GM19397 (cell line): ENCODE results near the gene DHPS.

Experiments
- ATAC-seq: cut with Tn5 transposase; IDR thresholded peaks from one replicate; pipeline ENCODE4 v1.9.1; 2021; ENCODE audit warnings: mild to moderate bottlenecking, moderate library complexity; ENCODE audit not compliant: unreplicated experiment

Gene DHPS

GRCh38 chr19:12675940-12676339, 5.7 kb downstream of the DHPS start:
- ATAC-seq, result no peak

- no peak for ATAC-seq
Measured at GRCh38 chr19:12675399-12675798, 6.3 kb downstream of the DHPS start.

DNA sequence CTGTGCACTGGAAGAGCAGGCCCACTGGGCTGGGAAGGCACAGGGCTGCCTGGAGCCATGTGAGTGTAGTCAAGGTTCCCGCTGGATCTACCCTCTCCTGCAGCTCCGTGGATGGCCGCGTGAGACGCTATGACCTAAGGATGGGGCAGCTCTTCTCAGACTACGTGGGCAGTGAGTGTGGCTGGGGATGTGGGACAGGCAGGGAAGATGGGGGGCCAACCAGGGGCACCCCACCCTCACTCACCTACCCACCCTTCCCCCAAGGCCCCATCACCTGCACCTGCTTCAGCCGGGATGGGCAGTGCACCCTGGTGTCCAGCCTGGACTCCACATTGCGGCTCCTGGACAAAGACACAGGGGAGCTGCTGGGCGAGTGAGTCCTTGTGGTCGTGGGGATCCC, 8.9 kb downstream of the DHPS start:
- ATAC-seq, result no peak

DNA sequence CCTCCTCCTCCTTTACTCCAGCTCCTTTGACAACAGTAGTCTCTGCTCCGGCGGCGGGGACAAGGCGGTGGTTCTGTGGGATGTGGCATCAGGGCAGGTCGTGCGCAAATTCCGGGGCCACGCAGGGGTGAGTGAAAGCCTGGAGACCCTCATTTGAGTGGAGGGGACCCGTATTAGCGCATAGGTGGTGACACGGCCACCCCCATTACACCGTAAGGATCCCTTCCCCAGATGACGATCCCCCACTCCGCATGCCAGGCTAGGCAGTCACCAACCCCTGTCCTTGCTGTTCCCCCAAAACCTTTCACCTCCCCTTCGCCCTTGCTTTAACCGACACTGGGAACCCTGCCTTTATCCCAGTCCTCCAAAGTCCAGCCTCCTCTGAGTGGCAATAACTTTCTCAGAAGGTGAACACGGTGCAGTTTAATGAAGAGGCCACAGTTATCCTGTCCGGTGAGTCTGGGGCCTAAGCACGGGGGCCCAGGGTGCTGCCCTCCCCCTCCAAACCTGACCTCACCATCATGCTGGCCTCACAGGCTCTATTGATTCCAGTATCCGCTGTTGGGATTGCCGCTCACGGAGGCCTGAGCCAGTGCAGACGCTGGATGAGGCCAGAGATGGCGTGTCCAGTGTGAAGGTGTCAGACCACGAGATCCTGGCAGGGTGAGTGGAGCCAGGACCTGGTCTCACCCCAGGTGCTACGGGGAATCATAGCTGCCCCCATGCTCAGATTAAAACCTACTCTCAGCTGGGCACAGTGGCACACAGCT, 11.3 kb downstream of the DHPS start:
- no peak for ATAC-seq

GRCh38 chr19:12669270-12670158, 12.2 kb downstream of the DHPS start:
- ATAC-seq, result peak; percentile 34

GRCh38 chr19:12668932-12669269, 12.8 kb downstream of the DHPS start:
- ATAC-seq, result no peak

DNA sequence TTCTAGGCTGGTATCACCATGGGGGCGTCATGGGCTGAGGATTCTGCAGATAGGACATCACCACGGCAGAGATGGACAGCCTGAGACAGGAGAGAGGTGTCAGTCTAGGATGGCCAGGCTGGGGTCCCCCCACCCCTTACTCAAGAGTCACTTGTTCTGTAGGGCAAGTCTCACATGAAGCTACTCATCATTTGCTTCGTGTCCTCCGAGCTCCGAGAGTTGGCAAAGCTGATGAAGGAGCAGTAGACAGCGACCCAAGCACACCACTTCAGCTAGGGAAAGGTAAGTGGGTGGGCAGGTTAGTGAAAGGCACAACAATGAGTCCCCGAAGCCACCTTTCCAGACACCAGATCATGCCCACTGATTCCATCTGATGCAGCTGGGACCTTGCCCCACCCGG, 13.3 kb downstream of the DHPS start:
- no peak for ATAC-seq

DNA sequence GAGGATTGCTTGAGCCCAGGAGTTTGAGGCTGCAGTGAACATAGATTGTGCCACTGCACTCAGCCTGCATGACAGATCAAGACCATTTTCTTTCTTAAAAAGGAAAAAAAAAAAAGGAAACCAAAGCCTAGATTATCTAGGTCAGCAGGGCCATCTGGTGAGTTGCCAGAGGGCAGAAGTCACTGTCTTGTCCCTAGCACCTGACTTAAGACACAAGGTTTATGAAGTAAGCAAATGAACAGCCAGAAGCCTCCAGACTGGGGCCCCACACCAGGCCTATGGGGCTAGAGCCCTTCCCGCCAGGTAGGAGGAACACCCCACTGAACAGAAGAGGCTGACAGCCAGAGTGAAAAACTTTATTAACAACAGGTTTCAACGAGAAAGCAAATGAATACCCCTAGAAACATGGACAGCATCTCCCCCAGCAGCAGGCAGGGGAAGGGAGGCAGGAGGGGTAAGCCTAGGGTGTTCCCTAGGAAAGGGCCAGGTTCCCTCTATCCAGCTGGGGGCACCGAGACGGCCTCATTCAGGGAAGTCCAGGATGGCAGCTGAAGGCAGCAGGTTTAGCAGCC, 13.9 kb downstream of the DHPS start:
- no peak for ATAC-seq

GRCh38 chr19:12666265-12667048, 15.2 kb downstream of the DHPS start, which contains the start of the genes MAN2B1 and WDR83:
Gene MAN2B1, minus strand, starts transcription at chr19:12666742. Its CDS starts 41 bp downstream, at chr19:12666701.
Gene WDR83, plus strand, starts transcription at chr19:12666807. Its CDS starts 2,984 bp downstream, at chr19:12669791.
- ATAC-seq, result peak; percentile 48

GRCh38 chr19:12665671-12666264, 15.9 kb downstream of the DHPS start:
- ATAC-seq, result no peak

DNA sequence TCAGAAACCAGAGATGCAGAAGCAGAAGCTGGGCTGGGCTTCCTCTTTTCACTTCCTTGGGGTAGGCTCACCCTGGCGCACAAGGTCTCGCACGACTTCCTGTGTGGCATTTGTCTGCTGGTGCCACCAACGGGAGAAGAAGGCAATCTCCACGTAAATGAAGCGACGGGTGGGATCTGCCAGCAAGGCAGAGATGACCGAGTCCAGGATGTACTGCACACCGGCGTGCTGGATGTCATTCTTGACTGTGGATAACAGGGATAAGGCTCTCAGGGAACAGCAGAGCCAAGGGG, 16.5 kb downstream of the DHPS start:
- ATAC-seq, result no peak

- no peak for ATAC-seq
Measured at GRCh38 chr19:12664406-12665280, 17.0 kb downstream of the DHPS start.

DNA sequence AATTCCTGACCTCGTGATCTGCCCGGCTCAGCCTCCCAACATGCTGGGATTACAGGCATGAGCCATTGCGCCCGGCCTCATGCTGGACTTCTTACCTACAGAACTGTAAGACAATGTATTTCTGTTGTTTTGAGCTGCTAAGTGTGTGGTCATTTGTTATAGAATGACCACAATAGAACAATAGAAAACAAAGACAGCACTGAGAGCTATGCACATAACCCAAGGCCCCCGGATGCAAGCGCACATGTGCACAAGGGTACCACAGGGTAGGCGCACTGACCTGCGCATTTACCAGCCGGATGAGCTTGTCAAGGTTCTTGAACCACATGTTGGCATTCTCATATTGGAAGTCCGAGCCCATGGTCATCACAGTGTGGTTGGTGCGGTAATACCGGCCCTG, 20.7 kb downstream of the DHPS start:
- no peak for ATAC-seq

- ATAC-seq, result no peak
Measured at GRCh38 chr19:12657966-12658365, 23.7 kb downstream of the DHPS start.

GRCh38 chr19:12656899-12657571, 24.6 kb downstream of the DHPS start:
- no peak for ATAC-seq

DNA sequence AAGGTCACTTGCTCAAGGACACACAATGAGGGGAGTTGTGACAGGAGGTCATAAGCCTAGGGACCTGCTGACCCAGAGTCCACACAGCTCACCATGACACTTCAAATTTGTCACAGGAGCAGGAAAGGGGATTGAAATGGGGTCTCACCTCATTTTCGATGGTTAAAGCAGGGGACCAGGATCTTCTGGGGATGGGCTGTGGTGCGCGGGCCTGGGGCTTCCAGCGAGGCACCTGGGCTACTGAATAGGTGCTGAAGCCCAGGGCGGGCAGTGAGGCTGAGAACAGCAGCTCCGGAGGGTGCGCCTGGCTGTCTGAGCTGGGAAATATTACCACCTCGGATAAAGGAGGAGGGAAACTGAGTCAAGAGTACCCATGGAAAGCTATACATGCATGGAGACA, 26.1 kb downstream of the DHPS start:
- ATAC-seq, result no peak

DNA sequence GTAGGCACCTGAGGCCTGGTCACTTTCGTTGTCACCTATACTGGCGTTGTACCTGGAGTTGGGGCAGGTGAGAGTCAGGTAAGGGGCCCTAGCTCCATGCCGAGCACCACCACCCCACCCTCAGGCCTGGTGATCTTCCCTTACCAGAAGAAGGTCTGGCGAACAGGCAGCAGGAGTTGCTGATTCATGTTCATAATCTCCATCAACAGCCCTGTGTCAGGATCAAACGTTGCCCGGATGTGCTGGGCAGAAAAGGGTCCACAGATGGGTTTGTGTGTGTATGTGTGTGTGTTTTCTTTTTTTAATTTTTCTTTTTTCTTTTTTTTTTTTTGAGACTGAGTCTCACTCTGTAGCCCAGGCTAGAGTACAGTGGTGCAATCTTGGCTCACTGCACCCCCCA, 29.5 kb downstream of the DHPS start:
- ATAC-seq, result no peak

- ATAC-seq, result no peak
Measured at GRCh38 chr19:12649941-12650340, 31.7 kb downstream of the DHPS start.

GRCh38 chr19:12648088-12648487, 33.6 kb downstream of the DHPS start:
- no peak for ATAC-seq
